GM18499 (cell line): ENCODE measurements around the gene RHOH.

Experiments used
- ATAC-seq: cut with Tn5 transposase; IDR thresholded peaks from one replicate; pipeline ENCODE4 v1.9.1; 2021; ENCODE audit warnings: moderate number of reproducible peaks; ENCODE audit not compliant: insufficient read depth, unreplicated experiment

RHOH gene

GRCh38 chr4:40202474-40202873, 5.6 kb downstream of the RHOH start:
- no peak for ATAC-seq

GRCh38 chr4:40204507-40205258, 7.9 kb downstream of the RHOH start:
- ATAC-seq = no peak

GRCh38 chr4:40205259-40206198, 8.7 kb downstream of the RHOH start:
- ATAC-seq = peak; percentile 50

- ATAC-seq = no peak
Observed at GRCh38 chr4:40206426-40206825, 9.6 kb downstream of the RHOH start.

- ATAC-seq = no peak
Observed at GRCh38 chr4:40209401-40209800, 12.6 kb downstream of the RHOH start.

- no peak for ATAC-seq
Observed at GRCh38 chr4:40210776-40211175, 13.9 kb downstream of the RHOH start.

- ATAC-seq = no peak
Observed at GRCh38 chr4:40211224-40212185, 14.7 kb downstream of the RHOH start.

- ATAC-seq = no peak
Observed at GRCh38 chr4:40212674-40213527, 16.1 kb downstream of the RHOH start.

- no peak for ATAC-seq
Observed at GRCh38 chr4:40214038-40214437, 17.2 kb downstream of the RHOH start.

GRCh38 chr4:40214661-40215418, 18.0 kb downstream of the RHOH start:
- no peak for ATAC-seq

- ATAC-seq = no peak
Observed at GRCh38 chr4:40216622-40217366, 20.0 kb downstream of the RHOH start.

- ATAC-seq = no peak
Observed at GRCh38 chr4:40221744-40222143, 24.9 kb downstream of the RHOH start.

- no peak for ATAC-seq
Observed at GRCh38 chr4:40223343-40223742, 26.5 kb downstream of the RHOH start.

- no peak for ATAC-seq
Observed at GRCh38 chr4:40224432-40224831, 27.6 kb downstream of the RHOH start.

- no peak for ATAC-seq
Observed at GRCh38 chr4:40225497-40225896, 28.7 kb downstream of the RHOH start.

- ATAC-seq = peak; percentile 44
Observed at GRCh38 chr4:40227284-40227683, 30.5 kb downstream of the RHOH start.

GRCh38 chr4:40228497-40229365, 31.9 kb downstream of the RHOH start:
- peak; percentile 37 for ATAC-seq
